Measurements from ENCODE around the gene NDOR1.

NDOR1 gene

GRCh38 chr9:137167747-137168572 is 37.5 kb upstream of the NDOR1 start:
- no peak for DNase-seq

DNA sequence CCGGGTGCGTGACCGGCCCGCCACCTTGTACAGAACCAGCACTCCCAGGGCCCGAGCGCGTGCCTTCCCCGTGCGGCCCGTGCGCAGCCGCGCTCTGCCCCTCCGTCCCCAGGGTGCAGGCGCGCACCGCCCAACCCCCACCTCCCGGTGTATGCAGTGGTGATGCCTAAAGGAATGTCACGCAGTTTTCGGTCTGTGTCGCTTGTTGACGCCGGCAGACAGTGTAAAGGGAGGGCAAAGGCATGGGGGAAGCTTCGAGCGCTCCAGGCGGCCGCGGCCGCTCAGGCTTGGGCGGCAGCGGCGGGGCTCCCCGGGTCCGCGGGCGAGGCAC is 37.0 kb upstream of the NDOR1 start:
- DNase-seq, result no peak

DNA sequence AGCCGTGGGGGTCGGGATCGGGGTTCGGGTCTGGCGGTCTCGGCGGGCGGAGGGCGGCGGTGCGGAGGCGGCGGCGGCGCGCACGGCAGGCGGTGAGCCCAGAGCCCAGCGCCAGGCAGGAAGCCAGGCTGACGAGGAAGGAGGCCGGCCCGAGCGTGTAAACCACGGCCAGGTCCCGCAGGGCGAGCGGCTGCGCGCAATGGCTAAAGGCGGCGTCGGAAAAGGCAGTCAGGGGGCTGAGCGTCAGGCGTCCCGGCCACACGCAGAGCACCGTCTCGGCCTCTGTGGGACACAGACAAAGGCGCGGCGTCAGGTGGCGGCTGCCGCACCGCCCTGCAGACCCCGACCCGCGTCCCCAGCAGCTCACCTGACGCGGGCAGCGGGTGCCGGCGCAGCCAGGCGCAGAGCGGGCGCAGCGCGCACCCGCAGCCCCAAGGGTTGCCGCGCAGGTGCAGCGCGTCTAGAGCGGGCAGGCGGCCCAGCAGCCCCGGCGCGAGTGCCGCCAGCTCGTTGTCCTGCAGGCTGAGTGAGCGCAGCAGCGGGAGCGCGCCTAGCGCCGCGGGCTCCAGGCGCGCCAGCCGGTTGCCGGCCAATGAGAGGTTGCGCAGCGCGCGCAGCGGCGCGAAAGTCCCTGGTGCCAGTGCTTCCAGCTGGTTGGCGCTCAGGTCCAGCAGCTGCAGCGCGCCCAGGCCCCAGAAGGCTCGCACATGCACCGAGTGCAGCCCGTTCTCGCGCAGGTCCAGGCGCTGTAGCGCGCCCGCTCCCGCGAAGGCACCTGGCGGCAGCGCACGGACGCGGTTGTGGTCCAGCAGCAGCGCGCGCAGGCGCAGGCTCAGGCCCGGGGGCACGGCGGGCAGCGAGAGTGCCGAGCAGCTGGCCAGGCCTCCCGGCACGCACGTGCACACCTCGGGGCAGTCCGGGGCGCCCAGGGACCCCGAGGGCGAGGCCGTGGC is 36.3 kb upstream of the NDOR1 start:
- no peak for DNase-seq

DNA sequence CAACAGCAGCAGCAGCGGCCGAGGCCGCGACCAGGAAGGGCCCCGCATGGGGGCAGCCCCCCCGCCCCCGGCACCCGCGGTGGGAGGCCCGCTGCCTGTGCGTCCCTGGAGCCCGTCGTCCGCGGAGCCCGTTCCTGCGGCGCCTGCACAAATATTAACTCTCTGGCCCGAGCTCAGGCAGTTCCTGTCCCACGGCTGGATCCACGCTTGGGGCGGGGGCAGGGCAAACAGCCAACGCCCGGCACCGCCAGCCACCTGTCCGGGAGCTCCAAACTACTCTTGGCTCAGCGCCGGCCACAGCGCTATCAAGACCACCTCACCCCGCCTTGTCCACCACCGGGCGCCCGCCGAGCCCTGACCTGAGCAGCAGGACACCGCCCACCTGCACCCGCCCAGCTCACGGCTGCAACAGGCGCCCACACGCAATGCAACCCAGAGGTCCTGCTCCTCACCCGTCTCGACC is 35.6 kb upstream of the NDOR1 start, which contains the start of gene LRRC26:
Gene LRRC26, minus strand, starts transcription at position 156 of the 463 bp plus-strand sequence. Its CDS starts 108 bp downstream, at position 48.
- no peak for DNase-seq

GRCh38 chr9:137170486-137171148 is 34.9 kb upstream of the NDOR1 start:
- no peak for DNase-seq

- no peak for DNase-seq
Observed at GRCh38 chr9:137171149-137171900, 34.2 kb upstream of the NDOR1 start.

DNA sequence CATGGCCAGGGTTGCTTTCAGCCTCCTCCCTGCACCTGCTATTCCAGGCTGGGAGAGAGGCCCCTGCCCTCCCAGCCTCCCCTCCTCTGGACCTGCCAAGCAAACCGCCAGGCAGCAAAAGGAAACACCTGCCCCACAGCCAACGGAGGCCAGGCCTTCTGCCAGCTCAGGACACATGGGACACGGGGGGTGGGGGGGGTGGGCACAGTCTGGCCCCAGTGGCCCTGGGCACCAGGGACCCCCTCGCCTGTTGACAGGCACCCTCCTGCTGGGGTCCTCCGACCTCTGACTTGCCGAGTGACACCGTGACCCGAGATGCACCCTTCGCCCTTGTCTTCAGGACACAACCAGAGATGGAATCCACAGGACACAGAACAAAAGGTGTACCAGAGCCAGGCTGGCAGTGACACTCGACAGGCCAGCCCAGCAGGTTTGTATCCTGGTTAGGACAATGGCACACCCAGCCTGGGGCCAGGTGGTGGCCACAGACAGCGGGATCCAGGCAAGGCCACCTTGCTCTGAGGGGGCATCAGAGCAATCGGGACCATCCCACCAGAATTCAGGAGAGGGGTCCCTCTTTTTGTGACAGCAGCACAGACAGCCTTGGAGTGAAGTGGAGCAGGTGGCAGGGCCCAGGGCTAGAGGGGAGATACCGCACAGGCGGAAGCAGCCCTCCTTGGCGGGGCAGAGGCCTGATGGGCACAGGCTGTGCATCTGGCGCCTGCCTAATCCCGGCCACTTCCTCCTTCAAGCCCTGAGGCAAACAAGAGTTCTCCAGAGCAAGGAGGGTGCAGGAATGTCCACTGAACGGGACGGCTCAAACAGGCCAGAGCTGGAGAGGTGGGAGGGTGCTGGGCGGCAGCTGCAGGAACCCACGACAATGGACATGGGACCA is 32.4 kb upstream of the NDOR1 start:
- DNase-seq, result no peak

DNA sequence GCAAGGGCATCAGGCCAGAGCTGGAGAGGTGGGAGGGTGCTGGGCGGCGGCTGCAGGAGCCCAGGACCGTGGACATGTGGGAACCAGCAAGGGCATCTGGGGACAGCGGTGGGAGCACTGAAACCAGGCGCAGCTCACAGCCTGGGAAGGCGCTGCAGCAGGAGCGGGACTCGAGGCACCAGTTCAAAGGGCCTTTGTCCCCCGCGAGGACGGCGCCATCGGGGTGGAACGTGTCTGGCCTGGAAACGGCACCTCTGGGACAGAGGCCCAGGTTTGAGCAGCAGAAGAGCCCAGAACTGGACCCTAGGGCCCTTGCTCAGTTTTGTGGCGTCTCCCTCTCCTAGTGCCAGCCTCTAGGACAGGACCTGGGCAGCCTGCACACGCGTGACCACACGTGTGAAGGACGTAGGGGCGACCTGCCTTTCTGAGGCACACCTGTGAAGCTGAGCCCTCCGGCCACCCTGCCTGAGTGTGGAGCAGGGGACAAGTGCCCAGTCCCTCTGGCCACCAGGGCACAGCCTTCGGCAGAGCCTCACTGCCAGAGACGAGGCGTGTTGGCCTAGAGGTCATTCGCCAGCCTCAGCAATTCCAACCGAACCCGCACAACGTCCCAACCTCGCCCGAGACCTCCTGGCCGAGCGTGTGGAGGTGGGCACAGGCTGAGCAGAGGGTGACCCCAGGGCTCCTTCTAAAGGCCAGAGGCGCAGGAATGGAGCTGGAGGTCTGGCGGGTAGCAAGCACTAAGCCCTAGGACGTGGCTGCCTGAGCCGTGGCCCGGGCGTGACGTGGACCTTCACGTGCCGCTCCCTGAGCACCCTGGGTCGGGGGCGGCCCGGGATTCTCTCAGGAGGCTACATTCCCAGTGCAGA is 31.5 kb upstream of the NDOR1 start:
- DNase-seq, result no peak

DNA sequence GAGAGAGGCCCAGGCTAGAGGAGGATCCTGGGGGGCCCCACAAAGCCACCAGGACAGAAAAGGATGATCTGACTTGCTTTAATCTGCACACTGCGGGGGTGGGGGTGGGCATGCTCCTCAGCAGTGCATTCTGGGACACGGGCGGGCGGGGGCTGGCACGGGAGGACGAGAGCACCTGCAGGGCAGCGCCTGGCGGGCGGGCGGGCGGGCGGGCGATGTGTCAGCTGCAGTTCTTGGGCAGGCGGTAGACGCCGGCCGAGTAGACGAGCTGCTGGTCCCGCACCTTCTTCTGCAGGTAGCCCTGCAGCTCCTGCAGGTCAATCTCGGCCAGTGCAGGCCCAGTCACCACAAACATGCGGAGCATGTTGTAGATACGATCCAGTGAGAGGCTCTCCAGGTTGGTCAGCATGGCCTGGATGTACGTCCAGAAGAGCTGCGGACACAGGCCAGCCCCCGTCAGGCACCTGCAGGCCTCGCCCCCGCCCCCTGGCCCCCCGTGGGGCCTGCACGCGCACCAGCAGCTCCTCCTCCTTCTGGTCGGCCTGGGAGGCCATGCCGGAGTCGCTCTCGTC is 30.7 kb upstream of the NDOR1 start:
- no peak for DNase-seq

GRCh38 chr9:137175345-137175961 is 30.0 kb upstream of the NDOR1 start:
- DNase-seq, result no peak

- DNase-seq, result no peak
Observed at GRCh38 chr9:137176302-137177182, 29.0 kb upstream of the NDOR1 start.

DNA sequence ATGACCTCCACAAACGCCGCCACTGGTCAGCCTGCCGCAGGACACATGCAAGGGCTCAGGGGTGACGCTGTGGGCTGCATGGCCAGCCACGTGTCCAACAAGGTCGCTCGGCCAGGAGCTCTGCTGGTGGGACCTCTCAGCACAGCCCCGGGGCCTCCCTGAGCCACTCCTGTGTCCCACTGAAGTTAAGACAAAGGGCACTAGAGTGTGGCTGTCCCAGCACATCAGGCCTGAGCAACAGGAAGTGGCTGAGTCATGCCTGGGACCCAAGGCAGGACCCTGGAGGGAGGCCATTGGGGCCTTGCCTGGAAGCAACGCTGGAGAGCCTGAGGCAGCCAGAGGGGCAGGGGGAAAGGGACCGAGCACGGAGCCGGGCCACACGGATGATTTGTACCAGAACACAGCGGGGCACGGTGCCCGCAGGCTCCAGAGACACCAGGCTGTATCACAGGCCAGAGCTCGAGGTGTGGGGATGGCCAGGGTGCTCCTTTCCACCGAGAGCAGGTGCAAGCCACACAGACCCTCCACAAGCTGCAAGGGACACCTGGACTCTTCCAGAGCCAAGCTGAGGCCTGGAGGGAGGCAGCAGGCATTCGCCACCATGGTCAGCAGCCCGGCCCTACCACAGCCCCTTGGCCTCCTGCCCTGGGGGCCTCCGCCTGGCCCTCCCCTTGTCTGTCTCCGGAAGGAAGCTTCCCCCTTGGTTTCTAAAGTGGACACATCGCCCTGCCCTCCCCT is 27.1 kb upstream of the NDOR1 start:
- no peak for DNase-seq

- DNase-seq, result no peak
Observed at GRCh38 chr9:137178939-137179630, 26.4 kb upstream of the NDOR1 start.

GRCh38 chr9:137179761-137180160 is 25.7 kb upstream of the NDOR1 start:
- DNase-seq, result no peak

DNA sequence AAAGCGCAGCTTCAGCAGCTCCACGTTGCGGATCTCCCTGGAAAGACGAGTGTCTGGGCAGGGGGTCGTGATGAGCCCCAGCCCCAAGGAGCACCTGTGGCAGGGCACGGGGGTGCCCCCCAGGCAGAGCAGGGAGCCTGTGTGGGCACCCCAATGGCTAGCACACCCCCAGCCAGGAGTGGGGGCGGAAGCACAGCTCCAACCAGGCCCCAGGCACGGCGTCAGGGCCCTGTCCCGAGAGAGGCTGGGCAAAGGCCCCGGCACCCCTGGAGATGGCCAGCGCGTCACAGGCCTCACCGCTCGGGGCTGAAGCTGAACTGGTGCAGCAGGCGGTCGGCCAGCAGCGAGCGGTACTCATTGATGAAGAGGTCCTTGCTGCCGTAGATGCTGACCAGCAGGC is 25.0 kb upstream of the NDOR1 start:
- DNase-seq, result no peak

GRCh38 chr9:137181680-137182079 is 23.8 kb upstream of the NDOR1 start:
- no peak for DNase-seq

- no peak for DNase-seq
Observed at GRCh38 chr9:137182836-137183235, 22.7 kb upstream of the NDOR1 start.

All from activated effector memory CD4-positive, alpha-beta T cell treated with Interleukin-2 at 50 U/mL for 16 hours (primary cell).